Tibial nerve (tissue), 4 donors: ENCODE data around the gene CPNE4.

ENCODE experiments used
- CTCF ChIP-seq, 5 experiments: fragments of 200-600 bp in 3 of 5; fragments of 450-650 bp in 2 of 5; sonication (generic) in 3 of 5; IDR thresholded peaks; one replicate each; pipeline ENCODE4 v1.5.1; 2016 to 2019; ENCODE audit warnings: antibody characterized with exemption in 5 of 5, mild to moderate bottlenecking in 3 of 5, moderate library complexity in 2 of 5
- EP300 ChIP-seq, 2 donors: sonication (generic); formaldehyde crosslinking; IDR thresholded peaks; one replicate each; pipeline ENCODE4 v1.6.1; 2017; ENCODE audit warnings: antibody characterized with exemption in 2 of 2, mild to moderate bottlenecking in 1 of 2
- POLR2A ChIP-seq, 2 donors: fragments of 450-650 bp; IDR thresholded peaks; one replicate each; pipeline ENCODE4 v1.6.1; 2017; ENCODE audit warnings: antibody characterized with exemption in 2 of 2, mild to moderate bottlenecking in 2 of 2, moderate library complexity in 2 of 2

GRCh38 chr3:131630807-131631206 is 404.0 kb downstream of the CPNE4 start:
- TF ChIP-seq CTCF (IDR thresholded peaks at IDR 0.05) (no peak), POLR2A (IDR thresholded peaks at IDR 0.05) (no peak), EP300 (IDR thresholded peaks at IDR 0.05) (no peak)
